H1 (cell line): Measurements from ENCODE around the gene OR7D2. TPM values are rescaled to one million over a fixed set of nuclear protein-coding genes. Genes with fewer than 3 reads are reported as not detected.

Experiments
- CTCF ChIA-PET: fragments of 300-600 bp; sonication (Branson Sonifier 250); formaldehyde crosslinking; loops from one replicate; lab custom pipeline; 2021; ENCODE audit not compliant: partially characterized antibody; lab: Charles Lee
- POLR2A ChIA-PET: fragments of 300-600 bp; sonication (Branson Sonifier 250); formaldehyde crosslinking; loops from one replicate; lab custom pipeline; 2021; ENCODE audit warnings: inconsistent platforms; ENCODE audit not compliant: partially characterized antibody; lab: Charles Lee
- DNase-seq, 2 experiments: peaks; one replicate each; pipeline versions ENCODE4 v3.0.0 to v3.0.0-alpha.2; 2010 to 2022; ENCODE audit warnings: low spot score in 2 of 2, low read depth in 1 of 2, mixed read lengths in 1 of 2
- FAIRE-seq: peaks from 2 replicates; lab custom pipeline; 2011; peaks lifted over from hg19 to GRCh38; lab: Jason Lieb, UNC
- H2AFZ ChIP-seq: 2 replicates; pipeline ENCODE4 v1.8.1; 2012; ENCODE audit warnings: low read length, inconsistent platforms
- H2AK5ac ChIP-seq: 2 replicates; pipeline ENCODE4 v1.6.1; 2013; ENCODE audit warnings: low read depth, low read length
- H2BK120ac ChIP-seq: replicated peaks from 2 replicates; pipeline ENCODE3; 2013; ENCODE audit warnings: low read depth, low read length, inconsistent platforms
- H2BK12ac ChIP-seq: 2 replicates; pipeline ENCODE4 v1.6.1; 2013; ENCODE audit warnings: low read depth, low read length
- H2BK15ac ChIP-seq: 2 replicates; pipeline ENCODE4 v1.6.1; 2013; ENCODE audit warnings: low read length
- H2BK20ac ChIP-seq: 2 replicates; pipeline ENCODE4 v1.6.1; 2013; ENCODE audit warnings: low read length
- H2BK5ac ChIP-seq: 2 replicates; pipeline ENCODE4 v1.6.1; 2013; ENCODE audit warnings: low read depth, low read length
- H3K14ac ChIP-seq: 2 replicates; pipeline ENCODE4 v1.6.1; 2013; ENCODE audit warnings: inconsistent platforms; ENCODE audit not compliant: insufficient read length
- H3K18ac ChIP-seq: 2 replicates; pipeline ENCODE4 v1.6.1; 2013; ENCODE audit warnings: low read length; ENCODE audit errors: extremely low read depth
- H3K23ac ChIP-seq: 2 replicates; pipeline ENCODE4 v1.6.1; 2013; ENCODE audit warnings: inconsistent platforms; ENCODE audit not compliant: insufficient read length
- H3K23me2 ChIP-seq: 2 replicates; pipeline ENCODE4 v1.6.1; 2013; ENCODE audit warnings: low read depth, low read length
- H3K27ac ChIP-seq: 2 replicates; pipeline ENCODE4 v1.6.1; 2011; ENCODE audit warnings: low read depth, low read length, inconsistent platforms
- H3K27me3 ChIP-seq, 4 experiments: replicated peaks in 1 of 4; 1 replicate in 1 of 4; 2 replicates in 3 of 4; pipeline versions ENCODE4 v1.6.1 to v1.8.1; 2011 to 2013; ENCODE audit warnings: low read length in 3 of 4, mild to moderate bottlenecking in 3 of 4, inconsistent platforms in 2 of 4, mixed read lengths in 2 of 4, moderate library complexity in 1 of 4; ENCODE audit not compliant: control insufficient read depth in 3 of 4, insufficient read depth in 3 of 4; ENCODE audit errors: extremely low read depth in 1 of 4
- H3K36me3 ChIP-seq, 4 experiments: 2 replicates each; pipeline versions ENCODE4 v1.6.1 to v1.8.1; 2011 to 2013; ENCODE audit warnings: mild to moderate bottlenecking in 4 of 4, low read length in 3 of 4, moderate library complexity in 2 of 4, control low read depth in 1 of 4, inconsistent platforms in 1 of 4; ENCODE audit not compliant: insufficient read depth in 4 of 4, control insufficient read depth in 2 of 4
- H3K4ac ChIP-seq: replicated peaks from 2 replicates; pipeline ENCODE3; 2013; ENCODE audit warnings: low read length, low read depth, mixed read lengths, inconsistent platforms; ENCODE audit not compliant: insufficient read length
- H3K4me1 ChIP-seq, 4 experiments: replicated peaks in 1 of 4; 1 replicate in 1 of 4; 2 replicates in 3 of 4; pipeline versions ENCODE4 v1.6.1 to v1.8.1; 2011 to 2013; ENCODE audit warnings: low read length in 3 of 4, inconsistent platforms in 2 of 4, mixed read lengths in 1 of 4; ENCODE audit not compliant: insufficient read depth in 4 of 4, control insufficient read depth in 3 of 4
- H3K4me2 ChIP-seq, 2 experiments: 2 replicates each; pipeline versions ENCODE4 v1.6.1 to v1.8.1; 2011 to 2013; ENCODE audit warnings: low read depth in 2 of 2, low read length in 2 of 2, control low read depth in 1 of 2, inconsistent platforms in 1 of 2, mild to moderate bottlenecking in 1 of 2; ENCODE audit not compliant: insufficient read depth in 1 of 2
- H3K4me3 ChIP-seq, 4 experiments: fragments of 200-600, 300-600 bp in 1 of 4; sonication (generic), shearing (Covaris generic), sonication (Bioruptor Twin) in 1 of 4; 2 replicates each; pipeline versions ENCODE4 v1.5.1 to v1.8.1; 2011 to 2016; ENCODE audit warnings: low read length in 4 of 4, low read depth in 3 of 4, control low read depth in 2 of 4, inconsistent platforms in 2 of 4, mild to moderate bottlenecking in 2 of 4, mixed read lengths in 1 of 4, moderate library complexity in 1 of 4; ENCODE audit not compliant: insufficient read depth in 2 of 4; ENCODE audit errors: extremely low read depth in 1 of 4
- H3K56ac ChIP-seq: replicated peaks from 2 replicates; pipeline ENCODE3; 2013; ENCODE audit warnings: low read depth, mild to moderate bottlenecking, mixed read lengths, low read length, inconsistent platforms; ENCODE audit not compliant: insufficient read length
- H3K79me1 ChIP-seq: 2 replicates; pipeline ENCODE4 v1.6.1; 2013; ENCODE audit warnings: low read depth, low read length, control low read depth
- H3K79me2 ChIP-seq, 2 experiments: 2 replicates each; pipeline versions ENCODE4 v1.6.1 to v1.8.1; 2012 to 2013; ENCODE audit warnings: low read length in 2 of 2, mild to moderate bottlenecking in 2 of 2, inconsistent platforms in 1 of 2; ENCODE audit not compliant: insufficient read depth in 2 of 2, control insufficient read depth in 1 of 2
- H3K9ac ChIP-seq, 4 experiments: replicated peaks in 1 of 4; 1 replicate in 1 of 4; 2 replicates in 3 of 4; pipeline versions ENCODE4 v1.6.1 to v1.8.1; 2011 to 2013; ENCODE audit warnings: low read depth in 3 of 4, low read length in 3 of 4, control low read depth in 2 of 4, mild to moderate bottlenecking in 2 of 4, moderate library complexity in 2 of 4, inconsistent platforms in 1 of 4; ENCODE audit errors: extremely low read depth in 1 of 4
- H3K9me3 ChIP-seq, 2 experiments: 2 replicates each; pipeline versions ENCODE4 v1.6.1 to v1.8.1; 2012 to 2013; ENCODE audit warnings: mild to moderate bottlenecking in 2 of 2, moderate library complexity in 2 of 2, control low read depth in 1 of 2, inconsistent platforms in 1 of 2, low read depth in 1 of 2, low read length in 1 of 2, mixed read lengths in 1 of 2; ENCODE audit not compliant: insufficient read depth in 2 of 2
- H4K20me1 ChIP-seq, 2 experiments: replicated peaks in 1 of 2; 2 replicates each; pipeline versions ENCODE3 to v1.8.1; 2011 to 2013; ENCODE audit warnings: inconsistent platforms in 2 of 2, low read length in 2 of 2, mild to moderate bottlenecking in 1 of 2; ENCODE audit not compliant: insufficient read depth in 2 of 2, control insufficient read depth in 1 of 2
- H4K5ac ChIP-seq: 2 replicates; pipeline ENCODE4 v1.6.1; 2013; ENCODE audit warnings: low read length, low read depth, mixed read lengths, inconsistent platforms; ENCODE audit not compliant: insufficient read length
- H4K8ac ChIP-seq: 2 replicates; pipeline ENCODE4 v1.8.0; 2013; ENCODE audit warnings: mild to moderate bottlenecking, moderate library complexity, low read length, inconsistent platforms; ENCODE audit not compliant: insufficient read depth; ENCODE audit errors: extremely low read depth
- H4K91ac ChIP-seq: replicated peaks from 2 replicates; pipeline ENCODE3; 2013; ENCODE audit warnings: low read length, mixed read lengths, inconsistent platforms; ENCODE audit not compliant: insufficient read length
- ASH2L ChIP-seq: fragments of 200-600, 300-600 bp; sonication (generic); IDR thresholded peaks from one replicate; pipeline ENCODE4 v1.7.1; 2017; ENCODE audit warnings: low read length
- CTCF ChIP-seq, 3 experiments: IDR thresholded peaks; 1 replicate in 2 of 3; 2 replicates in 1 of 3; pipeline versions ENCODE4 v1.5.1 to v1.6.1; 2011; ENCODE audit warnings: low read length in 3 of 3, mild to moderate bottlenecking in 3 of 3, inconsistent platforms in 2 of 3, low read depth in 1 of 3, moderate library complexity in 1 of 3; ENCODE audit not compliant: insufficient read depth in 1 of 3; ENCODE audit errors: control extremely low read depth in 1 of 3
- EGR1 ChIP-seq: IDR thresholded peaks from 2 replicates; pipeline ENCODE4 v1.6.1; 2011; ENCODE audit warnings: low read depth, low read length, borderline replicate concordance
- EZH2 ChIP-seq: fragments of 200-600 bp; sonication (generic); IDR thresholded peaks from 2 replicates; pipeline ENCODE4 v1.7.1; 2012; ENCODE audit warnings: low read depth, mild to moderate bottlenecking, moderate library complexity, low read length, inconsistent platforms; ENCODE audit not compliant: severe bottlenecking
- HDAC6 ChIP-seq: IDR thresholded peaks from one replicate; pipeline ENCODE4 v1.7.1; 2012; ENCODE audit warnings: low read depth, mild to moderate bottlenecking, inconsistent platforms, low read length, moderate library complexity
- JUND ChIP-seq: IDR thresholded peaks from 2 replicates; pipeline ENCODE4 v1.6.1; 2011; ENCODE audit warnings: mild to moderate bottlenecking, improper control_type of control experiment, low read length
- KDM4A ChIP-seq: IDR thresholded peaks from one replicate; pipeline ENCODE4 v1.7.1; 2012; ENCODE audit warnings: low read depth, mild to moderate bottlenecking, moderate library complexity, low read length, inconsistent platforms; ENCODE audit not compliant: severe bottlenecking
- PHF8 ChIP-seq: fragments of 200-600 bp; sonication (generic); conservative IDR thresholded peaks from 2 replicates; pipeline ENCODE4 v1.7.1; 2012; ENCODE audit warnings: low read depth, mild to moderate bottlenecking, inconsistent platforms, low read length, moderate library complexity
- POLR2A ChIP-seq, 2 experiments: IDR thresholded peaks; 1 replicate in 1 of 2; 2 replicates in 1 of 2; pipeline ENCODE4 v1.6.1; 2011; ENCODE audit warnings: low read depth in 2 of 2, low read length in 2 of 2, mild to moderate bottlenecking in 2 of 2; ENCODE audit errors: control extremely low read depth in 1 of 2
- SAP30 ChIP-seq: fragments of 300-600 bp; sonication (generic); IDR thresholded peaks from 2 replicates; pipeline ENCODE4 v1.7.1; 2012; ENCODE audit warnings: low read length, moderate library complexity, mild to moderate bottlenecking, inconsistent platforms; ENCODE audit not compliant: insufficient read depth, insufficient replicate concordance
- SIX5 ChIP-seq: IDR thresholded peaks from 2 replicates; pipeline ENCODE4 v1.6.1; 2011; ENCODE audit warnings: mild to moderate bottlenecking, low read depth, low read length
- SUZ12 ChIP-seq: fragments of 200-600 bp; sonication (generic); IDR thresholded peaks from 2 replicates; pipeline ENCODE4 v1.6.1; 2012; ENCODE audit warnings: mild to moderate bottlenecking, inconsistent platforms, low read length, moderate library complexity, mixed read lengths
- TCF12 ChIP-seq: IDR thresholded peaks from 2 replicates; pipeline ENCODE4 v1.6.1; 2011; ENCODE audit warnings: low read depth, mild to moderate bottlenecking, low read length
- WGBS, 2 experiments: shearing (Covaris generic) in 1 of 2; methylation state at CpG; one replicate each; pipeline versions ENCODE4 v1.1.6 to v1.1.7; 2013 to 2015; ENCODE audit warnings: low lambda C conversion rate in 2 of 2, mixed read lengths in 2 of 2, inconsistent platforms in 1 of 2, low coverage in 1 of 2, missing lambda C conversion rate in 1 of 2; ENCODE audit not compliant: insufficient replicate concordance in 2 of 2, insufficient coverage in 1 of 2, insufficient read length in 1 of 2; ENCODE audit errors: extremely low coverage in 1 of 2, missing lambda C conversion rate in 1 of 2; 5-methylcytosine and 5-hydroxymethylcytosine counted together
- polyA plus RNA-seq, 7 experiments: library from polyadenylated mRNA; depleted of rRNA in 3 of 7; stranded (reverse) in 5 of 7; unstranded in 2 of 7; fragments of >200 nt in 5 of 7; fragments of 200-250 nt in 2 of 7; gene quantifications; 1 replicate in 5 of 7; 2 replicates in 1 of 7; 4 replicates in 1 of 7; pipeline versions ENCODE4 v1.2.1 to v1.2.3, GENCODE V29; 2011 to 2013; ENCODE audit warnings: missing spikeins in 2 of 7, mixed read lengths in 2 of 7
- total RNA-seq: library from RNA; stranded (reverse); fragmentation: NEBNext Ultra II Directional; extraction: Animal tissue kit (Norgen Biotek cat#: 25700); gene quantifications from 2 replicates; pipeline ENCODE4 v1.2.1, GENCODE V29; 2021

Gene OR7D2
- total and polyA plus RNA-seq, 2 of the 8 experiments (the other 6 are each of a cell fraction or from before 2014, with no cell fraction given) = 0.02 TPM; not detected in 1

GRCh38 chr19:9155591-9155990 is 23.2 kb upstream of the OR7D2 start:
- no peak for FAIRE-seq
- no peak for TF ChIP-seq HDAC6
- TF ChIP-seq ASH2L = no peak
- TF ChIP-seq KDM4A = no peak
- no peak for TF ChIP-seq JUND
- no peak for TF ChIP-seq SAP30
- TF ChIP-seq CTCF (IDR thresholded peaks at IDR 0.05; ENCODE audit: control extremely low read depth in 1 of 3, insufficient read depth in 1 of 3, low read depth in 1 of 3, low read length in 3 of 3) = no peak
- TF ChIP-seq SUZ12 = no peak
- no peak for TF ChIP-seq POLR2A (IDR thresholded peaks at IDR 0.05; ENCODE audit: control extremely low read depth in 1 of 2, low read depth in 2 of 2, low read length in 2 of 2)
- no peak for TF ChIP-seq PHF8
- TF ChIP-seq SIX5 = no peak
- TF ChIP-seq EGR1 = no peak
- TF ChIP-seq TCF12 = no peak
- TF ChIP-seq EZH2 = no peak

More at GRCh38 chr19:9155591-9155990, 23.2 kb upstream of the OR7D2 start:
- Histone ChIP-seq H4K91ac (no peak overlapping the region), H2BK120ac (no peak overlapping the region), H3K9ac (no peak overlapping the region; a peak in 1 of 7 replicates), H3K4ac (no peak overlapping the region), H3K4me3 (no peak overlapping the region), H3K36me3 (peaks cover 23 to 76% (median 51%) of the 10 kb centered on the region in 4 experiments), H3K14ac (no peak overlapping the region), H2BK5ac (no peak overlapping the region), H3K18ac (no peak overlapping the region), H3K27me3 (no peaks in the 10 kb centered on the region), H2AK5ac (no peak overlapping the region), H4K8ac (no peak overlapping the region), H4K5ac (no peak overlapping the region), H3K9me3 (peaks cover 15 to 25% of the 10 kb centered on the region in 2 experiments), H3K4me1 (no peaks in the 10 kb centered on the region), H2BK15ac (no peak overlapping the region), H3K79me1 (peaks cover 11% of the 10 kb centered on the region), H3K56ac (no peak overlapping the region), H3K4me2 (no peak overlapping the region), H2BK12ac (no peak overlapping the region), H2BK20ac (no peak overlapping the region), H3K27ac (no peak overlapping the region), H3K79me2 (peaks cover 29 to 67% of the 10 kb centered on the region in 2 experiments), H3K23me2 (no peaks in the 10 kb centered on the region), H4K20me1 (peaks cover 3 to 11% of the 10 kb centered on the region in 2 experiments), H3K23ac (no peak overlapping the region), H2AFZ (no peak overlapping the region)
- ChIA-PET POLR2A (no interaction called here), CTCF (no interaction called here)
- no peak for DNase-seq
- 89% methylated on average over 4 of the region's 4 CpGs; no CpG with 5 or more reads in 1 of the 2 experiments for WGBS, 2 experiments
